ENCODE data around the gene HS2ST1.

DNA sequence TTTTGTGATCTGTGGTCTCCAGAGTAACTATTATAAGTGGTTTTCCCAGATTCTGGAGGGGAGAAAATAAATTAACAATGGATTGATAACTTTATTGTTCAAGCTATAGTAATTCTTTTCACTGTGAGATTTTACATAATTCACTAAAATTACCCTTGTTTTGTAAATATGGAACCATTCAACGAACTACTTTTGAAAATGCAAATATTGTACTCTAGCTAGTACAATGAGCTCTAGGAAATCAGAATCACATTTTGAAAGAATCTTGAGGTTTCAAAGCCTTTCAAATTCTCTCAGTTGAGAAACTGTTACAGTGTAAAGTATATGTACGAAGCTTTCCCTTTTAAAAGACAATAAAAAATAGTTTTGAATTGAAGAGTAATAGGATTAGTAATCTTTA lies 119.9 kb downstream of the HS2ST1 start:
- TF ChIP-seq, protein P1, sequence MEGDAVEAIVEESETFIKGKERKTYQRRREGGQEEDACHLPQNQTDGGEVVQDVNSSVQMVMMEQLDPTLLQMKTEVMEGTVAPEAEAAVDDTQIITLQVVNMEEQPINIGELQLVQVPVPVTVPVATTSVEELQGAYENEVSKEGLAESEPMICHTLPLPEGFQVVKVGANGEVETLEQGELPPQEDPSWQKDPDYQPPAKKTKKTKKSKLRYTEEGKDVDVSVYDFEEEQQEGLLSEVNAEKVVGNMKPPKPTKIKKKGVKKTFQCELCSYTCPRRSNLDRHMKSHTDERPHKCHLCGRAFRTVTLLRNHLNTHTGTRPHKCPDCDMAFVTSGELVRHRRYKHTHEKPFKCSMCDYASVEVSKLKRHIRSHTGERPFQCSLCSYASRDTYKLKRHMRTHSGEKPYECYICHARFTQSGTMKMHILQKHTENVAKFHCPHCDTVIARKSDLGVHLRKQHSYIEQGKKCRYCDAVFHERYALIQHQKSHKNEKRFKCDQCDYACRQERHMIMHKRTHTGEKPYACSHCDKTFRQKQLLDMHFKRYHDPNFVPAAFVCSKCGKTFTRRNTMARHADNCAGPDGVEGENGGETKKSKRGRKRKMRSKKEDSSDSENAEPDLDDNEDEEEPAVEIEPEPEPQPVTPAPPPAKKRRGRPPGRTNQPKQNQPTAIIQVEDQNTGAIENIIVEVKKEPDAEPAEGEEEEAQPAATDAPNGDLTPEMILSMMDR (IDR thresholded peaks at IDR 0.05) = no peak
- TF ChIP-seq POLR2A (IDR thresholded peaks at IDR 0.05) = no peak
